Astrocyte of the cerebellum (primary cell): Measurements from ENCODE around the gene TMEM88.

Experiments
- DNase-seq: peaks from one replicate; pipeline ENCODE4 v3.0.0-alpha.2; 2011; ENCODE audit warnings: low read depth
- H3K4me3 ChIP-seq: 2 replicates; pipeline ENCODE4 v1.5.1; 2011; ENCODE audit warnings: mild to moderate bottlenecking, low read depth, low read length, moderate library complexity
- CTCF ChIP-seq: IDR thresholded peaks from 2 replicates; pipeline ENCODE4 v1.5.1; 2012; ENCODE audit warnings: low read length, low read depth, moderate library complexity, mild to moderate bottlenecking; ENCODE audit errors: missing control alignments
- in situ Hi-C: cut with HindIII; loops from 2 replicates; pipeline ENCODE4 v1.10.0; 2017; ENCODE audit warnings: low sequenced_read_pairs

Gene TMEM88

GRCh38 chr17:7822126-7822525 lies 32.7 kb upstream of the TMEM88 start:
- no peak for TF ChIP-seq CTCF
- in situ Hi-C loops, result no loop called here
- H3K4me3 ChIP-seq, result no peak overlapping the region
- DNase-seq, result no peak

- TF ChIP-seq CTCF, result no peak
- H3K4me3 ChIP-seq, result no peak overlapping the region
- in situ Hi-C loops, result no loop called here
- no peak for DNase-seq
These were observed 31.3 kb upstream of the TMEM88 start for GRCh38 chr17:7823581-7824001.

- TF ChIP-seq CTCF, result no peak
- DNase-seq, result no peak
- in situ Hi-C loops, result no loop called here
- no peak overlapping the region for H3K4me3 ChIP-seq
These were observed 30.6 kb upstream of the TMEM88 start for GRCh38 chr17:7824021-7824924.

GRCh38 chr17:7825206-7825990 lies 29.5 kb upstream of the TMEM88 start:
- no peak overlapping the region for H3K4me3 ChIP-seq
- in situ Hi-C loops, result no loop called here
- DNase-seq, result no peak
- no peak for TF ChIP-seq CTCF

- TF ChIP-seq CTCF, result no peak
- H3K4me3 ChIP-seq, result no peak overlapping the region
- no peak for DNase-seq
- in situ Hi-C loops, result no loop called here
These were observed 24.2 kb upstream of the TMEM88 start for GRCh38 chr17:7830616-7831015.

GRCh38 chr17:7831233-7831632 lies 23.6 kb upstream of the TMEM88 start:
- in situ Hi-C loops, result no loop called here
- no peak for DNase-seq
- TF ChIP-seq CTCF, result no peak
- no peak overlapping the region for H3K4me3 ChIP-seq
